Endothelial cell of umbilical vein (primary cell): ENCODE measurements around the gene TMEM184C.

Experiments
- EZH2 ChIP-seq: IDR thresholded peaks from 2 replicates; pipeline ENCODE4 v1.6.1; 2012; ENCODE audit warnings: borderline replicate concordance, low read depth, mild to moderate bottlenecking, moderate library complexity, low read length, inconsistent platforms; ENCODE audit not compliant: severe bottlenecking
- FOS ChIP-seq: IDR thresholded peaks from 2 replicates; pipeline ENCODE4 v1.6.1; 2011; ENCODE audit warnings: mild to moderate bottlenecking, low read length, moderate library complexity, borderline replicate concordance; ENCODE audit not compliant: insufficient read depth
- JUN ChIP-seq: IDR thresholded peaks from 2 replicates; pipeline ENCODE4 v1.6.1; 2011; ENCODE audit warnings: borderline replicate concordance, low read depth; ENCODE audit not compliant: insufficient read length, insufficient read depth
- MYC ChIP-seq: IDR thresholded peaks from one replicate; pipeline ENCODE4 v1.6.1; 2011; ENCODE audit warnings: mild to moderate bottlenecking, low read depth, low read length
- POLR2A ChIP-seq: IDR thresholded peaks from 2 replicates; pipeline ENCODE4 v1.6.1; 2012; ENCODE audit warnings: low read depth, mild to moderate bottlenecking, control low read depth, low read length
- POLR2AphosphoS5 ChIP-seq: IDR thresholded peaks from 2 replicates; pipeline ENCODE4 v1.6.1; 2012; ENCODE audit warnings: low read depth, mild to moderate bottlenecking, control low read depth, low read length, moderate library complexity; ENCODE audit not compliant: insufficient read depth
- TF ChIP-seq, protein P1 (sequence below), 2 donors: IDR thresholded peaks; 1 replicate in 1 of 2; 2 replicates in 1 of 2; pipeline ENCODE4 v1.5.1; 2011; ENCODE audit warnings: low read length in 2 of 2, mild to moderate bottlenecking in 2 of 2, moderate library complexity in 2 of 2, control low read depth in 1 of 2, inconsistent platforms in 1 of 2, low read depth in 1 of 2; ENCODE audit not compliant: insufficient read depth in 1 of 2; ENCODE audit errors: extremely low read depth in 1 of 2
- TF ChIP-seq, protein P2 (sequence below): IDR thresholded peaks from 2 replicates; pipeline ENCODE4 v1.6.1; 2011; ENCODE audit not compliant: insufficient read depth, insufficient read length

DNA sequence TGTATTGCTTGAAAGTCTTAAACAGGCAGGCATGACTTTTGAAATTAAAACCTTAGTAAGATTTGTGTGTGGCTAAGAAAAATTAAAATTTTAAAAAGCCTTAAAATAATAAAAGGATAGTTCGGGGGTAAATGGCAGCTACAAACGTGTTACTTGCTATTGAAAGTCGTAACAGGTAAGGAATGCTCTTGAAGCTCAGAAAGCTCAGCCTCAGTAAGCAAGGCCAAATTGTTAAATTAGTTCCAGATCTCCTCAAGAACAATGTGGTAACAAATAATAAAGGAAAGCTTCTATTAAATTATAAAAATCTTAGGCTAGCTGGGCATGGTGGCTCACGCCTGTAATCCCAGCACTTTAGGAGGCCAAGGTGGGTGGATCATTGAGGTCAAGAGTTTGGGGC, 41.3 kb downstream of the TMEM184C start:
- TF ChIP-seq, protein P1, sequence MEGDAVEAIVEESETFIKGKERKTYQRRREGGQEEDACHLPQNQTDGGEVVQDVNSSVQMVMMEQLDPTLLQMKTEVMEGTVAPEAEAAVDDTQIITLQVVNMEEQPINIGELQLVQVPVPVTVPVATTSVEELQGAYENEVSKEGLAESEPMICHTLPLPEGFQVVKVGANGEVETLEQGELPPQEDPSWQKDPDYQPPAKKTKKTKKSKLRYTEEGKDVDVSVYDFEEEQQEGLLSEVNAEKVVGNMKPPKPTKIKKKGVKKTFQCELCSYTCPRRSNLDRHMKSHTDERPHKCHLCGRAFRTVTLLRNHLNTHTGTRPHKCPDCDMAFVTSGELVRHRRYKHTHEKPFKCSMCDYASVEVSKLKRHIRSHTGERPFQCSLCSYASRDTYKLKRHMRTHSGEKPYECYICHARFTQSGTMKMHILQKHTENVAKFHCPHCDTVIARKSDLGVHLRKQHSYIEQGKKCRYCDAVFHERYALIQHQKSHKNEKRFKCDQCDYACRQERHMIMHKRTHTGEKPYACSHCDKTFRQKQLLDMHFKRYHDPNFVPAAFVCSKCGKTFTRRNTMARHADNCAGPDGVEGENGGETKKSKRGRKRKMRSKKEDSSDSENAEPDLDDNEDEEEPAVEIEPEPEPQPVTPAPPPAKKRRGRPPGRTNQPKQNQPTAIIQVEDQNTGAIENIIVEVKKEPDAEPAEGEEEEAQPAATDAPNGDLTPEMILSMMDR (IDR thresholded peaks at IDR 0.05; ENCODE audit: extremely low read depth in 1 of 2, insufficient read depth in 1 of 2, low read depth in 1 of 2, low read length in 2 of 2), result no peak
- TF ChIP-seq, protein P2, sequence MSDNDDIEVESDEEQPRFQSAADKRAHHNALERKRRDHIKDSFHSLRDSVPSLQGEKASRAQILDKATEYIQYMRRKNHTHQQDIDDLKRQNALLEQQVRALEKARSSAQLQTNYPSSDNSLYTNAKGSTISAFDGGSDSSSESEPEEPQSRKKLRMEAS, result no peak
- no peak for TF ChIP-seq POLR2A
- TF ChIP-seq FOS, result no peak
- TF ChIP-seq EZH2, result no peak
- TF ChIP-seq JUN, result no peak
- no peak for TF ChIP-seq POLR2AphosphoS5
- no peak for TF ChIP-seq MYC
